ENCODE data around the gene BACH2. TPM values are rescaled to one million over a fixed set of nuclear protein-coding genes. Genes with fewer than 3 reads are reported as not detected.

Gene BACH2
- total RNA-seq, 1 donor, result under 0.01 TPM

GRCh38 chr6:90233213-90233612 lies 63.4 kb downstream of the BACH2 start:
- TF ChIP-seq CTCF (IDR thresholded peaks at IDR 0.05; ENCODE audit: insufficient read depth, low read depth, low read length), result no peak
- H3K4me3 ChIP-seq (ENCODE audit: low read depth, low read length), result no peak overlapping the region
- no peak for DNase-seq (ENCODE audit: low read depth)

- no peak overlapping the region for H3K4me3 ChIP-seq (ENCODE audit: low read depth, low read length)
- TF ChIP-seq CTCF (IDR thresholded peaks at IDR 0.05; ENCODE audit: insufficient read depth, low read depth, low read length), result no peak
- no peak for DNase-seq (ENCODE audit: low read depth)
Observed at GRCh38 chr6:90231798-90232197, 64.8 kb downstream of the BACH2 start.

DNA sequence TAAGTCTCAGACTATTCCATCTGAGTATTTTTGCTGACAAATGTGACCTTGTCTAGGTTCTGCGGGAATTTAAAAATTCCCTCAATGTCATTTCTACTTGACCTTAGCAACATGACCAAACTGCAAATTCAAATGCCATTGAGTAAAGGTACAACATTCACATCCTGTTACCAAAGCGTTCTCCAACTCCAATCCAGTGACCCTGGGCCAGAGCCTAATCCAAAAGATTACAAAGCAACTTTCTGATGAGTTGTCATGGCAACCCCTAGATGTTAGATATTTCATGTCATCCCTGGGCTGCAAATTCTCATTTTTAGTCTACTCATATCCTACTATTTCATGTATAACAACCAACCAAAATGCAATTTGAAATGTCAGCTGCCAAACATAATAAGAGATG lies 65.3 kb downstream of the BACH2 start:
- no peak for DNase-seq (ENCODE audit: low read depth)
- TF ChIP-seq CTCF (IDR thresholded peaks at IDR 0.05; ENCODE audit: insufficient read depth, low read depth, low read length), result no peak
- H3K4me3 ChIP-seq (ENCODE audit: low read depth, low read length), result no peak overlapping the region

DNA sequence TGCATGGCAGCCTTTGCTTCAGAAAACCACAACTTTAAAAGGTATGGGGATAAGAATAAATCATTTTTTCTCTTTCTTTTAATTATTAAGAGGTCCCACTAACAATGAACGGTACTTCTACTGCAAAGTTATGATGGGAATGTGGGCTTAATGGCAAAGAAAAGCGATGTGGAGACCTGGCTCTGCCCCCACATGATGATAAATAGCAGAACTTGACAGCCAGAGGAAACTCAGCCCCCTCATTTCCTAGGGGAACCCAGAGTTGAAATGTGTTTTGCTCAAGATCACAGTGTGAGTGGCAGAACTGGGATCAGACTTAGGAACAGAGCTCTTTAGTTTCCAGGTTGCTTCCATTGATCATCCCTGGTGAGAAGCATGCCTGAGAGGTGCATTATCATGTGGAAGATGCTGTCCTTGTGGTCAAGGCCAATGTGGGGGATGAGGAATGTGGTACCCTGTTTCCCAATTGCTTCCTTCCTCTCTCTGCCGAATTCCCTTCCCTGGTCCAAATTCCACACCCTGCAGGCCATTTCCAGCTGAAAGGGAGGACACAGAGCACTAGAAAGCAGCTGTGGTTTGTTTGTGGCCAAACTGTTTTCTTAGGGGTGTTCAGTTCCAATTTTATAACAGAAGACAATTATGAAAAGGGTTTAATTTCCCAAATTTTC lies 66.0 kb downstream of the BACH2 start:
- H3K4me3 ChIP-seq (ENCODE audit: low read depth, low read length), result no peak overlapping the region
- DNase-seq (ENCODE audit: low read depth), result no peak
- no peak for TF ChIP-seq CTCF (IDR thresholded peaks at IDR 0.05; ENCODE audit: insufficient read depth, low read depth, low read length)

- TF ChIP-seq CTCF (IDR thresholded peaks at IDR 0.05; ENCODE audit: insufficient read depth, low read depth, low read length), result no peak
- no peak overlapping the region for H3K4me3 ChIP-seq (ENCODE audit: low read depth, low read length)
- no peak for DNase-seq (ENCODE audit: low read depth)
Observed at GRCh38 chr6:90229331-90230010, 67.2 kb downstream of the BACH2 start.

DNA sequence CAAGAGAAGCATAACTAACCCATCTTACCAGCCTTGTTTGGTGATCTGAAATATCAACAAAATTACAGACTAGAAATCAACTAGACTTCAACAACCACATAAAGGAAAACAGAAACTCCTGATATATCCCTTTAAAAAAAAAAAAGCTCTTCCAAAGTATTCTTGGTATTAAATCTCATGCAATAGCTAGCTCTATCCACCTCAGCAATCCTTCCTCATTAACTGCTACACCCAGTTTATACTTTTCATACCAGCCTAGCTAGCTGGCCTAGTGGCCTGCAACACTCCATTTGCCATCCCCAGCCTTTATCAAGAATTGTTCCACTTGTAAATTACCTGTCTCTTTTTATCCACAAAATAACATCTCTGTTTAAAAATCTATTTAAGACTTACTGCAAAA lies 69.0 kb downstream of the BACH2 start:
- no peak for TF ChIP-seq CTCF (IDR thresholded peaks at IDR 0.05; ENCODE audit: insufficient read depth, low read depth, low read length)
- H3K4me3 ChIP-seq (ENCODE audit: low read depth, low read length), result no peak overlapping the region
- DNase-seq (ENCODE audit: low read depth), result no peak

Data from fibroblast of villous mesenchyme (primary cell).